GM19468 (cell line): ENCODE measurements around the gene EHMT1.

ENCODE experiments used
- ATAC-seq: cut with Tn5 transposase; IDR thresholded peaks from one replicate; pipeline ENCODE4 v1.9.1; 2021; ENCODE audit warnings: mild to moderate bottlenecking, moderate library complexity, moderate number of reproducible peaks; ENCODE audit not compliant: unreplicated experiment; ENCODE audit errors: extremely low read depth

Gene EHMT1

DNA sequence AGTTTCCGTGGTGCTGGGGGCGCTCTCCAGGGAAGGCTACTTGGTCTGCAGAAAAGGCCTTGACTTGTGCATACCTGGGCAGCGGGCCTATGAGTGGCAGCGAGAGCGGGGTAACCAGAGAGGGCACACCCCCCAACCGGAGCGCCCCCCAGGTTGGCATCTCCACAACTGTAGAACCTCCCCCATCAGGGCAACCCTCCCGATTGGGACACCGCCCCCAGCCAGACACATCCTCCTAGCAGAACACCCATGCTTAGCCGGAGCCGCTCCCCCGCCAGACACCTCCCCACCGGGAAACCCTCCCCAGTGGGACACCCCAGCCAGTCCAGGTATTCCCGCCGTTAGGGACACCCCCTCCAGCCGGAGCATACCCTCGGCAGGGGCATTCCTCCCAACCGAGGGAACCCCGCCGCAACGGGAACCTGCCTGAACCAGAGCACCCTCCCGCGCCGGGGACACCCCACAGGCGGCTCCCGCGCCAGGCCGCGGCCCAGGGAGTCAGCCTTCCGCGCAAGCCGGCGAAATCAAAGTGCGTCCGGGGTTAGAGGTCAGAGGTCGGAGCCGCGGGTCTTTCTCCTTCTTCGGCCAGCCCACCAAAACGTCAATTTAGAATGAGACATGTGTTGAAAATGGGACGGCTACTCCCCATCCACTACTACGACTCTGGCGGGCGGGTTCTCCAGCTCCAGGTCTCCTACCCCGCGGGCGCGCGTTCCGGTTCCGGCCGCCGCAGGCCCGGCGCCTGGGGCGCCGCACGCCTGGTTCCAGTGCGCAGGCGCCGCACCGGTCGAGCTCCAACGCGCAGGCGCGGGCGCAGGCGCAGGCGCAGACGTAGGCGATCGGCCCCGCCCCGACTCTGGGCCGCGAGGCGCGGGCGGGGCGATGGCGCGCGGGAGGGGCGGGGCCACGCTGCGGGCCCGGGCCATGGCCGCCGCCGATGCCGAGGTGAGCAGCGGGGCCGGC is at the start of gene EHMT1:
Gene EHMT1, plus strand, starts transcription at position 901 of the 963 bp plus-strand sequence. Its CDS starts 24 bp downstream, at position 925.
- peak; percentile 46 for ATAC-seq

DNA sequence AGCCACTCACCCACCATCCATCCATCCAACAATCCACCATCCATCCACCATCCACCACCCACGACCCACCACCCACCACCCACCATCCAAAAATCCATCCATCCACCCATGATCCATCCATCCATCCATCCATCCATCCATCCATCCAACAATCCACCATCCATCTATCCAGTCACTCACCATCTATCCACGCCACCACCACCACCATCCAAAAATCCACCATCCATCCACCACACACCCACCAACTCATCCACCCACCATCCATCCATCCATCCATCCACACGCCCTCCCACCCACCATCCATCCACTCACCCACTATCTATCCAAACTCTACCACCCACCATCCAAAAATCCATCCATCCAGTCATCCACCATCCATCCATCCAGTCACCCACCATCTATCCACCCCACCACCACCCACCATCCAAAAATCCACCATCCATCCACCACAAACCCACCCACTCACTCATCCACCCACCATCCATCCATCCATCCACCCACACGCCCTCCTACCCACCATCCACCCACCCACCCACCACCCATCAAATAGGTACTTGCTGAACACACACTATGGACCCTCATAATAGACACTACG is 49.1 kb upstream of the EHMT1 start:
- ATAC-seq, result no peak

DNA sequence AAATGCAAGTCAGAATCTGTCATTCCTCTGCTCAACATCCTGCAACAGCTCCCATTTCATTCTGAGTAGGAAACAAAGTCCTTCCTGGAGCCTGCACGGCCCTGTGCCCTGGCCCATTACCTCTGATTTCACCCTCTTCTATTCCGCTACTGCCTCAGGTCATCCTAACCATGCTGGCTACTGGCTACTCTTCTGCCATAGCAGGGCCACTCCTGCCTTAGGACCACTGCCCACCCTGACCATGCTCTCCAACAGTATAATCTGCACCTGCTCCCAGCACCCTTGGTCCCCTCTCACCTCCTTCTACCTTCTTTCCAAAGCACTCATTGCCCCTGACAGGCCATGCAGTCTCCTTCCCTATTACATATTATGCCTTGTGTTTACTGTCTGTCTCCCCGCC is 48.2 kb upstream of the EHMT1 start:
- ATAC-seq, result no peak

DNA sequence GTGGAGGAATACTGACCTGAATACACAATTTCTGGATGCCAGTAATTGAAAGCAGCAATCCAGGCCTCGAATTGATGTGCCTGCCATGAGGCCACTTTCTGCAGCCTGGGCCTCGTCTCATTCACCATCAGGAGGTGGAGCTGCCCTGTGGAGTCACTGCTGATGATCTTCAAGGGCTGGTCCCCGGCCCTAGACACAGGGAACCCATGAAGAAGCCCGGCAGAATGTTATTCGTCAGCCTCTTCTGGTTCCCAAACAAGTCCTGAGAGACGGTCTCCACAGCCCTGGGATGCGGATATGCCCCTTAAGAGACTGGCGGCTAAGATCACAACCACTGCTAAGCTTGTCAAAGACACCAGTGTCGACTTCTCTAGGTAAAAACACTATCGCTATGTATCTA is 44.6 kb upstream of the EHMT1 start:
- no peak for ATAC-seq

DNA sequence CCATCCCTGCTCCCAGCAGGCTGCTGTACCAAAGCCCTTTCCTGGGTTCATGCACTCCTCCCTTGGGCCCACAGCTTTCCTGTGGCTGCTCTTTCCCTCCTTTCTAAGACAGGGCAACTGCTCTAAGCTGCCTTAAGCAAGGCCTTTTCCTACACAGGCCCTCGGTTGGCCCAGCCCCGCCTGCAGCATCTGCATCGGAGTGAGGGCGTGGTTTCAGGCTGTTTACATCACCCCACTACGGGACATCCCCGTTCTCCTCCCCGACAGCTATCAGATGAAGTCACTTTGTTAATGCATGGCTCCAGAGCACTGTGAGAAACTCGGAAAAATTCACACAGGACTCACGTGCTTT is 43.5 kb upstream of the EHMT1 start:
- ATAC-seq, result no peak

DNA sequence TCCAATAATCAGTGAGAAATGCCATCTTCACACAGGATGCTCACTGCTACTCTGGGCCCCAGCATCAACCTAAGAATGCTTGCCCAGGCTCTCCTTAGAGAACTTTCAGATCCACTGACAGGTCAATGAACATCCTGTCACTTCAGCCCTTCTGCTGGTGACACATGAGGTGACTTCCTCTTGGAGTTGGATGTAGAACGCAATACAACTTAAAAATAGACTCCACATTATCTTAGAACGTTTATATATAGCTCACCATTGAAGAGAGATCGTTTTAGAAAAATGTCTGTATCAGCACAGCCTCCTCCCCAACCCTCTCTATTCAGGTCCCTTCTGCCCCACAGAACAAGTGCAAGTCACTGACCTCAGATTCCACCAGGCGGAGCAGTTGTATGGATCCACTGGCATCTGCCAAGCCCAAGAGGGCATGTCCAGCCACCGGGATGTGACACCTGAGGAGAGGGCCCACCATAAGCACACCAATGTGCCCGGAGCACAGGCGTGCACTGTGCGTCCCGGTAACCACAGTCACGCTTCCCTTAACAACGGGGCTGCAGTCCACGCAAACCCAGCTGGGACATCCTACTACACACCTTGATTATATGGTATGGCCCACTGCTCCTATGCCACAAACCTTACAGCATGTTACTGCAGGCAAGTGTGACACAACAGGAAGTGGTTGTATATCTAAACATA is 42.9 kb upstream of the EHMT1 start:
- no peak for ATAC-seq

DNA sequence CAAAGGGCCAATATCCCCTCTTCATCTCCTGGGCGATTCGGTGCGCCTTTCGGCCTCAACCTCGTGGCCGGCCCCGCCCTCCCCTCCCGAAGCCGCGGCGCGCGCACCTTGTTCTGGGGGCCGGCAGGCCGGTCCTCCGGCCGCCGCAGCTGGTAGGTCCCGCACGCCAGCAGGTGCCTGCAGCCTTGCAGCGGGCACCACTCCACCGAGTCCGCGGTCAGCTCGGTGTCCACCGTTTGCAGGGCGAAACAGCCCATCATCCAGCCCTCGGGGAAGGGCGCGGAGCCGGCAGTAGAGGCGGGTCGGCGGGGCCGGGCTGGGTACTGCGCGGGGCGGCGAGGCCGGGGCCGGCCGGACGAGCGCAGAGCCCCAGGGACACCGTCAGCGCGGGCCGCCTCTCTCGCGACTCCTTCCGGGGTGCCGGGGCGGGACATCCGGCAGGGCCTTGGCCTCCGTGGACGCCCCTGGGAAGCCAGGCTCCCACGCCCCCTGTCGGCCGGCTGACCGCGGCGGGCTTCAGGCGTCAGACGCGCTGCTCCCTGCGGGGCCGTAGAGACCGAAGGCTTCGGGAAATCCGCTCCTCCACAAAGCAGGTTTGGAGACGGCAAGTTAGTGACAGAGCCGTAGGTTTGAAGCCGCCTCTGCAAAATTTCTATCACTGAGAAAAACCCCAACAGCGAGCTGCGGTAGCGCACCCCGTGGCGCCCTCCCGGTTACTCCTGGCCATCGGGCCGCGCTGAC is 40.1 kb upstream of the EHMT1 start, which contains the start of gene DPH7:
Gene DPH7, minus strand, starts transcription at position 408 of the 741 bp plus-strand sequence. Its CDS starts 148 bp downstream, at position 260.
- ATAC-seq, result peak; percentile 80

DNA sequence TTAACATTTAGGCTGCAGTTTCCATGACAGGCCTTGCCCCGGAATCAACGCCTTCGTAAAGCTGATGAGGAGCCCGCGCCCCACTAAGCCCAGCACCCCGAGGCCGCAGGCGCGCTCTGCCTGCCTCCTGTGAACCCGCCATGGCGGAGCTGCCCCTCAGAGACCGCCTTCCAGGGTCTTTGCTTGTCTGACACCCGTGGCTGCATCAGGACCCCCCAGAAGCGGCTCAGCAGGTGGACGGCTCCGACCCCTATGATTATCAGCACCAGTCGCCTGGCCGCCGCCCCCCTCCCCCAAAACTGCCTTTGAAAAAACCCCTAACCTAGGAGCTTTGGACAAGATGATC is 39.6 kb upstream of the EHMT1 start:
- no peak for ATAC-seq

DNA sequence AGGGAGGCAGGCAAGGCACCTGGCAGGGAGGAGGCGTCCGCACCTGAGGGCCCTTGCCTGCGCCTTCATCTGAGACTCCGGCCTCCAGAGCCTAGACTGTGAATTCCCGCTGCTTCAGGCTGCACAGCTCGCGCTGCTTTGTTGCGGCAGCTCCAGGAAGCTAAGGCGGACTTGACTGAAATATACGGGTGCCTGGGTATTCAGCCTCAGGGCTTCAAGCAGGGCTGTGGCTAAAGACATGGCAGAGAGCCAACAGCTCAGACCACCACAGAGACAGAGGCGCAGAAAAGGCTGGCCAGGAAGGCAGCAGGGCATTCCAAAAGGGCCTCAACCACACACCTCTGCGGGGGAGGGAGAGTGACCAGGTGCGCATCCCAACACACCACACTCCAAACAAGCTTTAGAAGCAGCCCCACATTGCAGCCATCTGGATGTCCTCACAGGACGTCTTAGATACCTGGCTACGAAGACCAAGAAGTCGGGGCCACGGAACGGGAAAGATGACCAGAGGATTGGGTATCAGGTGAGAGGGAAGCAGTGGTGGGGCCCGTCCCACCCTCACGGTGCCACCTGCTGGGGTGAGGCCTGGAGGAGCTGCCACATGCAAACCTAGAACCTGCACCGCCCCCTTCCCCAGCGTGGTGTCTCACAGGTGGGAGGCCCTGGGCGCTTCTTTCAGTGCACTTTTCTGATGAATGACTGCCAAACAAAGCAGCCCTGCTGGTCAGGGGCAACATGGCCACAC is 38.4 kb upstream of the EHMT1 start:
- ATAC-seq, result no peak

DNA sequence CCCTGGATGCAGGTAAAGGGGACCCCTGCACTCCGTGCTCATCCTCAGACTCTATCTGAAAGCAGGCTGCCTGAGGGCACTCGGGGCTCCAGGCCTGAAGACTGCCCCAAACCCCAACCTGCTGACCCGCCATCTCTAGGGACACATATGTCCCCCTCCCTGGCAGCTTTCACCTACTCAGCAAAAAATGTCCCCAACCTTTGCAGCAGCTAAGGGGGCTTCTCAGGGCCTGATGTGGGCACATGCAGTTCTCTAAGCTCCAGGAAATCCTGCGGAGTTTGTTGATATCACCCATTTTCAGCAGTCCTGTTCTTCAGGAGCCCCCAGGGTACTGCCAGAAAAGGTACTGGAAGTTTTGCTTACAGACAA is 37.9 kb upstream of the EHMT1 start:
- no peak for ATAC-seq

DNA sequence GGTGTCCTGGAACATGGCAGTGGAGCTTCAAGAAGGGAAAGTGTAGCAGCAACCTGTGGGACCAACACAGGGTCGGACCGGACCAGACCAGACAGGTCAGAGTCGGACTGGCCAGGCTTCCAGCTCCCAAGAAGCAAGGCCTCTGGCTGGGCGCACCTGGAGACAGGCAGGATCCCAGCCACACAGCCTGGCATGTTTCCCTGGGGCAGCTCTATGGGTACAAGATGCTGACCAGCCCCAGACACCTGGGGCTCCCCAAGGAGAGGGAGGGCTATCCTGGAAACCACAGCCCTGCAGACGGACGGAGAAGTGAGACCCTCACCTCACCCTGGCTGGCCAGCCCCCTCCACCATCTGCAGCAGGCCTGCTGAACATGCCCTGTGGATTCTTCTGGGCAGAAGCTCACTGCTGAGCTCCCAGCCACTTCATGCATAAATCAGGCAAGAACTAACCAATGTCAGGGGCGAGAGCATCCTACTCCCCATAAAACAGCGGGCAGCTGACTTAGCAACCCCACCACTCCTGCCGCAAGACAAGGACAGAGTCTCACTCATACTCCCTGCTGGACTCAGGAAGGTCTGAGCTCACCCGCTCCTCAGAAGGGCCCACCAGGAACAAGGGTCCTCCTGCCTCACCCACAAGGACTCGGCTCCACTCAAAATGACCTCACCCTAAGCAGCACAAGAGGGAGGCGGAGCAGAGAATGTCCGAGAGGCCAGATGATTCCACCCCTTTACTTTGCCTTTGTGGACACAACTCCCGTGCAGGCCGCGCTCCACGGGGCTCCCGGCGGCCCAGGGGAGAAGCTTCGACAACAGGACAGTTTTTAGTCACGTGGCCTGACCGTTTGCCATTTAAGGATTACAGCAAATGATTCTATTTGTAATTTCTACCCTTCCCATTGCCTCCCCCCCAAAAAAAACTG is 37.2 kb upstream of the EHMT1 start:
- no peak for ATAC-seq

DNA sequence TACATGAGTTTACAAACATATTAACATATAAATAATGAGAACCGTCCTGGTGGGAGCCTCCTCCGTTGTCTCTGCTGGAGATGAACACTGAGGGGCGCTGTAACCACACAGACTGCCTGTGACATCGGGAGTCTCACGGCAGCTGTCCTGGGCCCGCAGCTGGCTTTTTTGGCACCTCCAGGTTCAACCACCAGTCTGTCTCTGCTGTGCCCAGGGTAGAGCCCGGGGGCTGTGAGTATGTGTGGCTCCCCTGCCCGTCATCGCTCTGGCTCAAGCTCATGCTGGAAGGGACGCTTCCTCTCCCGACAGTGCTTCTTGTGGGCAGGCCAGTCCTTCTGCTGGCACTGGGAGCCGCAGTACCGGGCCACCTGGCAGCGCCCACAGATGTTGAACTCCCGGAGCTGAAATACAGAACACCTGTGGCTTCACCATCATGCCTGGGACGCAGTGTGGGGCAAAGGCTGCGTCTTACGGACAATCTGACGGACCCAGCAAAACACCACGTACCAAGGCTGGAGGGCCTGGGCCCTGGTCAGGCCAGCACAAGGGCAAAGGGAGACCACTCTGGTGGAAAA is 36.4 kb upstream of the EHMT1 start:
- no peak for ATAC-seq

DNA sequence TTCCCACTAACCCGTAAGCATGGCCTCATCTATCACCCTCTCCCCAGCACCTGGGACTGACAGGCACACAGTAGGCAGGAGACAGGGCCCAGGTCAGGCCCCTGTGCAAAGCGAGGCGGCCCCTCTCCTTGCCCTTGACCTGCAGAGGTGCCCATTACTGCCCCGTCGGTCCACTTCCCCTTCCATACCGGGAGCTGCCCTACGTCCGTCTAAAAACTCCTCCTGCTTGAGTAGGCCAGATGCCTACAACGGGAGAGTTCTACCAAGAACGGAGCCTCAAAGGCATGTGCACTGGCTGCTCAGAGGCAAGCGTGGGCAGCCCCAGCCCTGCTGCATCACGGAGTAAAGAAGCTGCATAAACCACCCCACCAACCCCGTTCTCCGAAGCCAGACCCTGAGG is 35.5 kb upstream of the EHMT1 start:
- no peak for ATAC-seq

DNA sequence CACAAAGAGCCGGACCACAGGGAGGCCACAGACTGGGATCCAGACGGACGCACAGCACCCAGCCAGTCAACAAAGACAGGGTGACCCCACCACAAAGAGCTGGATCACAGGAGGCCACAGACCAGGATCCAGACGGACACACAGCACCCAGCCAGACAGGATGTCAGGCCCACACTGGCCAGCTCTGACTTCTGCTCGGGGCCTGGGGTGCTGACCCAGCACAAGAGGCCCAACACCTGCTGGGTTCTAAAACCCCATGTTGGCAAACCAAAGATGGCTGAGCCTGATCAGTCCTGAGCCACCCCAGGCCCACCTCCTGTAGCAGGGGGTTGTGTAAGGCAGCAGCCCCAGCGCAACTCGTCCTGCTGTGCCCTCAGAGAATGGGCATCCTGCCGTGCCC is 34.8 kb upstream of the EHMT1 start:
- ATAC-seq, result no peak

DNA sequence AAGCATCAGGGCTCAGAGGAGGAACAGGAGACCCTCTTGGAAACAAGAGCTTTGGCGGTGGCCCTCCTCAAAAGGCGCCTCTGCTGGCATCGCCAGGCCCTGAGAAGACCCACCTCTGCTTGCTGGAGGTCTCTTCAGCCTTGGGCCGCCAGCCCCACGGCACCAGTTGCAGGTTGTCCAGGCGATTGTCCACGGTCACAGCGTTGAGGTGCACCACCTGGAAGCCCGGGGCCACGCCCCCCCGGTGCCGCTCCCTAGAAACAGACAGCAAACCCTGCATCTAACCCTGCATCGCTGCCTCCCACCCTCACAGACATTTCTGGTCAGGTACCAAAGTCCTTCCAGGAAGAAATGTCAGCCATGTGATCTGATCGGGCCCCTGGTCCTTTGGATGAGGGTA is 32.0 kb upstream of the EHMT1 start:
- no peak for ATAC-seq

DNA sequence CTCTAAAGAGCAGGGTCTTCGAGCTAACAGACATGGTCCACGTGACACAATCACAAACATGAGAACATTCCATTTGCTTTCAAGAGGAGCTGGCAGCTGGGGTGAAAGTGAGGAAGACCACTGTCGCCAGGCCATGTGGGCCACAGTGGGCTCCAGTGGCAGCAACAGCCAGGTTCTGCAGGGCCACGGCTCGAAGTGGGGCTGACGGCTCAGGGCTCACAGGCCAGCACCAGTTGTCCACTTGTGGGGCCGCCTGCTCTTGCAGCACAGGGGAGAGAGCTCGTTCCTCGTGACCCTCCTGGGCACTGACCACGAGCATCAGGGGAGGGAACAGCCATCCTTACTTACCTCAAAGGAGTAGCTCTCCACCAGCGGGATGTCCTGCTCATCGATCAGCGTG is 30.5 kb upstream of the EHMT1 start:
- ATAC-seq, result no peak

DNA sequence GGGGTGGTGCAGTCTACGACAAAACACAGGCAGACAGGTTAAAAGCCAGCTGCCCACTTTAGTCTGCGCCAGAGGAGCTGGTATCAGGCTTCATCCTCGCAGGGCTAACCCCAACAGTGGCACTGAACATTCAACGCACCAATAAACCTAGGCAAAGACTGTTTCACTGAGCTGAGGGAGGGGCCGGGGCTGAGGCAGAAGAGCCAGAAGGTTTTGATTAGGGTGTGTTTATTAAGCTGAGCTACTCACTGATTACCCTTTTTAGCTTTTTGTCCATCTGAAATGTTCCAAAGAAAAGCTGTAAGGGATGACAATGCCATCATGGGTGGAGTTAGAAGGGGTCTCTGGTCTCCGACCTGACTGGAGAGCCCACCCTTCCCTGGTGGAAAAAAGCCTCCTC is 29.9 kb upstream of the EHMT1 start:
- no peak for ATAC-seq

DNA sequence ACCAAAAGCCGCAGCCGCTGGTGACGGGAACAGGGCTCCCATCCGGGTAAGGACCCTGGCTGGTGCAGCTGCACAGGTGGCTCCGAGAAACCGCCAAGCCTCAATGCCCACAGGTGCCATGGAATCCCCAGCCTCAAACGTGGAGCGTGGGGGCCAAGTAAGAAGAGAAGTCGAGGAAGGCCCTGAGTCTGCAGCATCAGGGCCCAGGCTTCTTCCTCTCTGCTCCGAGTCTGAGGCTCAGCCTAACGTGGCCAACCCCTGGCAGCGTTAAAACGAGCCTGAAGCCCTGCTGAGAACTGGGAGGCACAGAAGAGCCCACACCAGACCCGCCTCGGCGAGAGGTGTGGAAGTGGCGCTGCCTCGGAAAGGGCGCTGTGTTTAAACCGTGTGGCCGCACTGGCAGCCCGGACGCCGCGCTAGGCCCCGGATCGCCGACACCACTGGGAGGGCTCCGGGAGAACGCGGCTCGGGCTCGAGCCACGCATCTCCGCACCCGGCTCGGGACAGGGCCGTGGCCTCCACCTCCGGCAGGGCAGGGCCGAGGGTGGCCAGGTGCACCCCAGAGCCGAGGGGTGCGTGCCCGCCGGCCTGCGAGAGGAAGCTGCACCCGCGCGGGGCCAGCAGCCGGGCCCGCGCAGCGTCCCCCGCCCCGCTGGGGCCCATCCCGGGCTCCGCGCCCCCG is 29.2 kb upstream of the EHMT1 start:
- no peak for ATAC-seq
